GM20431 (cell line): ENCODE results near the gene HEPH.
"Not testable (repeated sequence)": the region's sequence is repeated elsewhere in the genome, so short reads cannot be mapped to it uniquely, and the experiment has no call there.

Experiments used
- in situ Hi-C: fragments of 300-500 bp; cut with MseI, MboI; formaldehyde crosslinking; loops from one replicate; pipeline ENCODE4 v1.15.0; 2020; ENCODE audit warnings: low sequenced_read_pairs; ENCODE audit not compliant: unreplicated experiment

The HEPH gene

GRCh38 chrX:66203114-66203513 is 39.1 kb downstream of the HEPH start:
- in situ Hi-C loops: no loop called here

GRCh38 chrX:66221856-66222255 is 57.8 kb downstream of the HEPH start:
- in situ Hi-C loops: no loop called here

GRCh38 chrX:66232296-66232695 is 68.2 kb downstream of the HEPH start:
- in situ Hi-C loops: no loop called here

GRCh38 chrX:66233209-66233608 is 69.2 kb downstream of the HEPH start:
- in situ Hi-C loops: no loop called here

GRCh38 chrX:66233904-66234303 is 69.9 kb downstream of the HEPH start:
- in situ Hi-C loops: not testable (repeated sequence)

- in situ Hi-C loops: no loop called here
These were observed 91.4 kb downstream of the HEPH start for GRCh38 chrX:66255359-66255967.

GRCh38 chrX:66262807-66263206 is 98.8 kb downstream of the HEPH start:
- in situ Hi-C loops: no loop called here
